Tibial artery (tissue), 4 donors: ENCODE measurements around the gene WARS2.
A peak's percentile ranks its signal among the peaks of the same experiment; 100 is the strongest.

ENCODE experiments used
- DNase-seq, 2 donors: peaks; one replicate each; pipeline ENCODE4 v3.0.0-alpha.2; 2019
- H3K27ac ChIP-seq, 2 donors: fragments of 200-600 bp; sonication (generic) in 1 of 2; 1 replicate in 1 of 2; 2 replicates in 1 of 2; pipeline ENCODE4 v1.5.1; 2018 to 2019; ENCODE audit warnings: mild to moderate bottlenecking in 1 of 2
- H3K27me3 ChIP-seq, 2 donors: fragments of 200-600 bp; sonication (generic) in 1 of 2; one replicate each; pipeline versions ENCODE4 v1.5.1 to v1.6.0; 2016 to 2019
- H3K36me3 ChIP-seq, 3 donors: fragments of 200-600 bp; sonication (generic) in 2 of 3; one replicate each; pipeline ENCODE4 v1.5.1; 2016 to 2019; ENCODE audit warnings: mild to moderate bottlenecking in 2 of 3
- H3K4me1 ChIP-seq, 4 donors: fragments of 200-600 bp; sonication (generic) in 2 of 4; 1 replicate in 3 of 4; 2 replicates in 1 of 4; pipeline ENCODE4 v1.5.1; 2016 to 2019
- H3K4me3 ChIP-seq, 2 donors: fragments of 200-600 bp; sonication (generic) in 1 of 2; 1 replicate in 1 of 2; 2 replicates in 1 of 2; pipeline ENCODE4 v1.5.1; 2018 to 2019; ENCODE audit warnings: mild to moderate bottlenecking in 2 of 2
- H3K9me3 ChIP-seq, 3 donors: fragments of 200-600 bp; sonication (generic) in 1 of 3; one replicate each; pipeline ENCODE4 v1.5.1; 2016 to 2019
- CTCF ChIP-seq, 2 experiments: fragments of 200-600 bp in 1 of 2; fragments of 450-650 bp in 1 of 2; IDR thresholded peaks; one replicate each; pipeline ENCODE4 v1.5.1; 2017 to 2019; ENCODE audit warnings: antibody characterized with exemption in 2 of 2, mild to moderate bottlenecking in 1 of 2, moderate library complexity in 1 of 2
- intact Hi-C: fragments of 100-400 bp; cut with DNase I; formaldehyde crosslinking; loops from one replicate; pipeline ENCODE4 v1.15.0; 2023; ENCODE audit warnings: low total_unique reads

Gene WARS2

GRCh38 chr1:119005724-119006405, 134.6 kb downstream of the WARS2 start:
- peaks cover 4 to 31% of the 10 kb centered on the region in 2 donors for H3K27me3 ChIP-seq
- DNase-seq: no peak
- no peak for TF ChIP-seq CTCF (IDR thresholded peaks at IDR 0.05)

GRCh38 chr1:119004781-119005180, 135.7 kb downstream of the WARS2 start:
- Histone ChIP-seq H3K27ac (no peak overlapping the region), H3K27me3 (peaks cover 4 to 31% of the 10 kb centered on the region in 2 donors), H3K9me3 (peaks cover 0 to 8% (median 8%) of the 10 kb centered on the region in 3 donors), H3K4me3 (no peak overlapping the region), H3K4me1 (peaks cover 3 to 48% (median 28%) of the 10 kb centered on the region in 4 donors), H3K36me3 (no peaks in the 10 kb centered on the region)
- DNase-seq: no peak
- intact Hi-C loops: loop anchor here (5.0 kb wide), 1 partner anchor 852 kb away; no protein-coding TSS in a partner anchor
- TF ChIP-seq CTCF (IDR thresholded peaks at IDR 0.05): no peak

More at GRCh38 chr1:119005724-119006405, 134.6 kb downstream of the WARS2 start:
- no peaks in the 10 kb centered on the region for H3K36me3 ChIP-seq
- H3K9me3 ChIP-seq: peaks cover 0 to 8% (median 8%) of the 10 kb centered on the region in 3 donors
- no peak overlapping the region for H3K27ac ChIP-seq
- intact Hi-C loops: loop anchor here (5.0 kb wide), 1 partner anchor 854 kb away; no protein-coding TSS in a partner anchor
- no peak overlapping the region for H3K4me3 ChIP-seq
- H3K4me1 ChIP-seq: peaks cover 3 to 37% (median 21%) of the 10 kb centered on the region in 4 donors

- Histone ChIP-seq H3K4me3 (no peak overlapping the region), H3K9me3 (peaks cover 0 to 8% (median 8%) of the 10 kb centered on the region in 3 donors), H3K4me1 (peaks cover 3 to 48% (median 29%) of the 10 kb centered on the region in 4 donors), H3K27me3 (peaks cover 4 to 33% of the 10 kb centered on the region in 2 donors), H3K27ac (no peak overlapping the region), H3K36me3 (no peaks in the 10 kb centered on the region)
- TF ChIP-seq CTCF (IDR thresholded peaks at IDR 0.05): no peak
- DNase-seq: no peak
- intact Hi-C loops: no loop called here
Observed at GRCh38 chr1:119004129-119004527, 136.3 kb downstream of the WARS2 start.

- no peak for DNase-seq
- intact Hi-C loops: no loop called here
- peaks cover 4 to 36% of the 10 kb centered on the region in 2 donors for H3K27me3 ChIP-seq
- H3K36me3 ChIP-seq: no peaks in the 10 kb centered on the region
- no peak overlapping the region for H3K4me3 ChIP-seq
- H3K4me1 ChIP-seq: peaks cover 3 to 42% (median 26%) of the 10 kb centered on the region in 4 donors
- H3K27ac ChIP-seq: no peak overlapping the region
- TF ChIP-seq CTCF (IDR thresholded peaks at IDR 0.05): no peak
- peaks cover 0 to 8% (median 8%) of the 10 kb centered on the region in 3 donors for H3K9me3 ChIP-seq
Observed at GRCh38 chr1:119003413-119004128, 136.9 kb downstream of the WARS2 start.

GRCh38 chr1:119002028-119002686, 138.3 kb downstream of the WARS2 start:
- H3K27ac ChIP-seq: peak overlapping the region; percentile 68 to 80
- H3K9me3 ChIP-seq: peaks cover 0 to 8% (median 1%) of the 10 kb centered on the region in 3 donors
- peaks cover 0 to 30% (median 19%) of the 10 kb centered on the region in 4 donors for H3K4me1 ChIP-seq
- H3K4me3 ChIP-seq: peak overlapping the region; percentile 58 to 63
- H3K36me3 ChIP-seq: no peaks in the 10 kb centered on the region
- peaks cover 3 to 36% of the 10 kb centered on the region in 2 donors for H3K27me3 ChIP-seq
- intact Hi-C loops: no loop called here
- DNase-seq: peak; percentile 81 to 82
- TF ChIP-seq CTCF (IDR thresholded peaks at IDR 0.05): no peak
